Inflammatory macrophage treated with lipopolysaccharide for 1 hour (primary cell): ENCODE results near the gene CDH11.

Source experiments
- DNase-seq, 2 donors: peaks; one replicate each; pipeline ENCODE4 v3.0.0-alpha.2; 2020 to 2022

Gene CDH11

DNA sequence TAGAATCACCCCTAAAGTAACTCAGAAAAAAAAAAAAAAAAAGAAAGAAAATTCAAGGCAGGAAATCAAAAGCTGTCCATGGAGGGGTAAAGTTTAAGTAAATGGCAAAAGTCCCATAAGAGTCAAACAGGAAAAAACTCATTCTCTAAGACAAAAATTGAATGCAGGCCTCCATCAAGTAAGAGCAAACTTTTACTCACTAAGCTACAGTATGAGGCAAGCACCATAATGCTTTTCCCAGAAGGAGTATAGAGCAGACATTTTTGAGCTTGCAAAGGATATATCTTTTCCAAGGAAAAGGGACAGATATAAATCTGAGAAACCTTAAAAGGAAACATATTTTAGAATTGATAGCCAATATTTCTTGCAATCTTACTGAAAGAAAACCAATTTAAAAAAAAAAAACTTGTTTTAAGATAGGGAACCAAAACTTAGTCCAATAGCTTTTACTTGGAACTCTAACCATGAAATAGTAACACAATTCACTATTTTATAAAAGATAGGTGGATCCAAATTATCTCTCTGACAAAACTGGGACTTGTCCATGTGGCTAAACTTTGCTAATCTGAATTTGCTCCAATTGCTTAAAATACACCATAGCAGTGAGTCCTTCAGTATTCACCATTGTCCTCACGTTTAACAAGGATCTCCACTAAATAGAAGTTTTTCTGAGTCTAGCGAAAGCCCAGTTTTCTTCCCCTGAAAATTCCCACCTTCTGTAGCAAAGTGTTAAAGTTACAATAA lies 99.8 kb downstream of the CDH11 start:
- DNase-seq = no peak

- DNase-seq = no peak
Measured at GRCh38 chr16:65016754-65017153, 105.1 kb downstream of the CDH11 start.

DNA sequence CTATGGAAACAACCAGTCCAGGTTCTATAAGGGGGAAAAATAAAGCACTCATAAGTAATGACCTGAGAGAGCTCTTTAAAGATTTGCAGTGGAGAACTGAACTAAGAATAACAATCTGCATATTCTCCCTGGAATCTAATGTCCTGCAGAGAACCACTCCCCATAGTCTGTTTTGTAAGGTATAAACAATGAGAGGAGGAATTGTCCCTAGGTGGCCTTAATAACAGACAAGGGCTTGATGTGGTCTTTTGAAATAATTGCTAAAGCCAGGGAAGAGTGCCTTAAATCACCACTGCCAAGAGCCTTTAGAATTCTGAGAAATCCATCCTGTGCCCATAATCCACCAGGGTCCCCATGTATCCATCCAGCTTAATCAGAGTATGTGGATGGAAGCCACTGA lies 106.3 kb downstream of the CDH11 start:
- no peak for DNase-seq

DNA sequence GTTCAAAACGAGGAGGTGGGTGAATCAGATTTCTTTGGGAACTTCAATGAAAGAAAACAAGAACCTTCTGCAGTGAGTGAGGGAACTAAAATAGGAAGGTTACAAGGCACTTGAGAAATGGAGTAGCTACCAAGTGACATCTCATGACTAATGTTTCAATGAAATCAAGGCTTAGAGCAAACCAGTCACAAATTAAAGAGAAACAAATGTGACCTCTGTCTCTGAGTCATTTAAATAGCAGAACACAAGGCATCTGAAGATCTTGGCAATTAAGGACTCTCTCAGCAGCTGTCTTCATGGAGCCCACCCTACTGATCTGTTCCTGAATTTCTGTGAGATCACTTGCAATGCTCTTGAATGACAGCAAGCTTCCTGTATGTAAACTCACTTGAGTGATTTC lies 109.5 kb downstream of the CDH11 start:
- DNase-seq = no peak

DNA sequence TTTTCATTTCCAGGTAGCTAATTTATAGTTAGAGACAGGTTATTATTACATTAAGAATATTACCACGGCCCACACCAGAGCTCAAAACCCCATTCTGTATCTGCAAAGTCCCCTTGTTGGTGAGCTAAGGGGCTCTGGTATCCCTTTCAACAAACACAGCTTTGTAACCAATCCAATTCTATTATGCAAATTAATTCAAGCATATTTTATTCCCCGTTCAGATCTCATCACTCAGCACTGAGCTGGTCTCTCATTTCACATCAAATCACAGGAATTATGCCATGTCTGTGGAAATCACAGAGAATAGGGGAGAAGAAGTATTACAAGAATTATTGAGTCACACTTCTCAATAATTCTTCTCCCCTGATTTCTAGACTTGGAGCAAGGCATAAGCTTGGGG lies 111.7 kb downstream of the CDH11 start:
- no peak for DNase-seq

GRCh38 chr16:65005696-65006095 lies 116.2 kb downstream of the CDH11 start:
- DNase-seq = no peak

DNA sequence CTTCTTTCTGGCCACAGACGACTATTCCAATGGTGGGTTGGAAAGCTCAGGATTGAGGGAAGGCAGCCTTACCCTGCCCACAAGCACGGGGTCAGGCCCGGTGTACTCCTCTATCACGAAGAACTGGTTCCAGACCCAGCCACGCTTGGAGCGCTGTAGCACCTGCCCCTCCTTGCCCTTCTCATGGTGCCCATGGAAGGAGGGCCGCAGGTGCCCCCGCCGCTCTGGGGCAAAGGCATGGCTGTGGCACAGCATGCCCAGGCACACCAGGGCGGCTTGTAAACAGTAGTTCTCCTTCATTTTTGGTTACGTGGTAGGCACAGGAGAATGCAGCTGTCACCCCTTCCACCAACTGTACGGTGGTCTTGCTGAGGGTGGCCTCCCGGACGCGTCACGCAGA lies 117.3 kb downstream of the CDH11 start:
- no peak for DNase-seq

GRCh38 chr16:65003621-65004020 lies 118.2 kb downstream of the CDH11 start:
- DNase-seq = no peak

DNA sequence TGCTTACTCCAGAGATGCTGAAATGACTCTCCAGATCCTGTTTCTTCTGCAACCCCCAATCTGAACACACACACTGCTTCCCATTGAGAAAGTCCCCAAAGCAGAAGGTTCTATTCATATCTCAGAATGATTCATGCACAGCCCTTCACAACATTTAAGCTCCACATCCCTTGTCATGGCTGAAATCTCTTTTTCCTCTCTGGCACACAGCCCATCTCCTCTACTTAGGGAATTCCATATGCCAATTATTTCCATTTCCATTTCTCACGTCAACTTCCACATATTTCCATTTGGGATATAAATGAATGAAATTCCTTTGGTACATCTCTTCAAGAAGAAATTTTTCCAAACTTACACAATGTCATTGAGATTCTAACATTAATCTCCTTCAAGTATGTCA lies 119.6 kb downstream of the CDH11 start:
- no peak for DNase-seq

DNA sequence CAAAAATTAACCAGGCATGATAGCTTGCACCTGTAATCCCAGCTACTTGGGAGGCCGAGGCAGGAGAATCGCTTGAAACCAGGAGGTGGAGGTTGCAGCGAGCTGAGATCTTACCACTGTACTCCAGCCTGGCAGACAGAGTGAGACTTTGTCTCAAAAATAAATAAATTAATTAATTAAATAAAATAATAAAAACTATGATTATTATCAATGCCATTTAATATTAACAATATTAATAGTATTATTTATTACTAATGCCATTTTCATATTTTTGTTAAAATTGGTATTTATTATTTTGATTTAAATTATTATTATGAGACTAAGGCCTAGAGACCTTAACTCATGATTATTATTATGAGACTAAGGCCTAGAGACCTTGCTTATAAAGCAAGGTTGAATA lies 121.2 kb downstream of the CDH11 start:
- no peak for DNase-seq

- DNase-seq = no peak
Measured at GRCh38 chr16:64997751-64998150, 124.1 kb downstream of the CDH11 start.

DNA sequence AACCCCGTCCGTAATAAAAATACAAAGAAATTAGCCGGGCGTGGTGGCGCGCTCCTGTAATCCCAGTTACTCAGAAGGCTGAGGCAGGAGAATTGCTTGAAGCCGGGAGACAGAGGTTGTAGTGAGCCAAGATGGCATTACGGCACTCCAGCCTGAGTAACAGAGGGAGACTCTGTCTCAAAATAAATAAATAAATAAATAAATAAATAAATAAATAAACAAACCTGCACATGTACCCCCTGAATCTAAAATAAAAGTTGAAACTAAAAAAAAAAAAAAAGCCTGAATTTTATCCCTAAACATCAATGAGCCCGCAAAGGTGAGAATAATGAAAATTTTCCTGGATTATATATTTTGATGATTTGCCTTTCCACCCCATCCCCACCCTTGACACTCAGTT lies 124.7 kb downstream of the CDH11 start:
- DNase-seq = no peak

DNA sequence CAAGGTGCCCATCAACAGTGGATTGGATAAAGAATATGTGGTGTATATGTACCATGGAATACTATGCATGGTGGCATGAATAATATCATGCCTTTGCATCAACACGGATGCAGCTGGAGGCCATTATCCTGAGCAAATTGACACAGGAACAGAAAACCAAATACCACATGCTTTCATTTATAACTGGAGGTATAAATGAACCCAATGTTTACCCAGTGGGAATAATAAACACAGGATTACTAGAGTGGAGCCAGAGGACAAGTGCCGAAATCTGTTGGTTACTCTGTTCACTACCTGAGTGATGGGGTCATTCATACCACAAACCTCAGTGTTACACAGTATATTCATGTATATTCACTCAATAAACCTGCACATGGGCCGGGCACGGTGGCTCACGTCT lies 125.2 kb downstream of the CDH11 start:
- DNase-seq = no peak

GRCh38 chr16:64993464-64993863 lies 128.4 kb downstream of the CDH11 start:
- DNase-seq = no peak

- no peak for DNase-seq
Measured at GRCh38 chr16:64991001-64991400, 130.9 kb downstream of the CDH11 start.

DNA sequence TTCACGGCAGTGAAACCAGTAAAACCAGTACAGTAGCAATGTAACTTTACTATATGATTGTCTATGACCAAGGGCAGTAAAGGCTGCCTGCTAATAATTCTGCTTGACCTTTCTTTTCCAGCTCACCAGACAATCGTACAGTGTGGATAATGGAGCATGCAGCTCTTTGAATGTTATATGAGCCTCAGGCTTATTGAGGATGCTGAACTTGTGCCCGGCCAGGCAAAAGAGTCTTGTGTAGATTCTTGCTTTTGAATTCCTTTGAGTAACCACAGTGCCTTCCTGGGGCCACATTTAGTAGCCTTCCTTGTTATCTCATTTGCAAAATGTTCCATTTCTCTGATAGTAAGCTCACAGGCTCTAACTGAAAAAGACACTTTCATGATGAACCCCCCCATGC lies 131.8 kb downstream of the CDH11 start:
- DNase-seq = no peak

- no peak for DNase-seq
Measured at GRCh38 chr16:64989050-64989449, 132.8 kb downstream of the CDH11 start.

DNA sequence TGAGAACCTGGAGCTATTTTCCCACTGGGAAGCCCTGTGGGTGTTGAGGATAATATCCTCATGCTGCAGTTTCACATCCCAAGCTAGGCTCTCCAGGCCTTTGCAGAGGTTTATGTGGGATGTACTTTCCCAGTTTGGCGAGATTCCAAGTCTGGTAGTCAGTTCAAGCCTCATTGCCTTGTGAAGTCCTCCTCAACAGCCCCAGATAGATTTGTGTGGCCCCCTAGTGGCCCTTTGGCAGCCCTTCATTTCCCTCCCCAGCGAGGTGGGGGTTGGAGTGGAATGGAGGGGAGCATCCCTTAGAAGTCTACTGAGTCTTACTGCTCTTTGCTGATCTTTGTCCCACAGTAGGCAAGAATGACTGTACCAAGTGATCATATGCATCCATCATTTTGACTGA lies 137.9 kb downstream of the CDH11 start:
- DNase-seq = no peak

DNA sequence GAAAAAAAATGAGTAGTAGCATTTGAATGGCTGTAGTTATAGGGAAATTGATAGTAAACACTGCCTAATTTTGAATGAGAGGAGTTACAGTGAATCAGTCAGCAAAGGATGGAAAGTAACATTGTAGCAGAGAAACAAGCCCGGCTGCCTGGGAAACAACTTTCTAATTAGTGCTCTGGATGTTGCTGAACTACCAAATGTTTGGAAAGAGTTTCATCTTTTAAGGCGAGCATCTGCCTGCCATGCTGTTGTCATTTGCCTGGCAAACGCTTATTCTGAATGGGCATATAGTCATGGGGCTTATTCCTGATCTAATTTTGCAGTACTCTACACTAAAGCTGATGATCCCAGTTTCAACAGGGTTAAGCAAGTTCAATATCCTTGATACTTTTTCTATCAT lies 138.6 kb downstream of the CDH11 start:
- DNase-seq = no peak

DNA sequence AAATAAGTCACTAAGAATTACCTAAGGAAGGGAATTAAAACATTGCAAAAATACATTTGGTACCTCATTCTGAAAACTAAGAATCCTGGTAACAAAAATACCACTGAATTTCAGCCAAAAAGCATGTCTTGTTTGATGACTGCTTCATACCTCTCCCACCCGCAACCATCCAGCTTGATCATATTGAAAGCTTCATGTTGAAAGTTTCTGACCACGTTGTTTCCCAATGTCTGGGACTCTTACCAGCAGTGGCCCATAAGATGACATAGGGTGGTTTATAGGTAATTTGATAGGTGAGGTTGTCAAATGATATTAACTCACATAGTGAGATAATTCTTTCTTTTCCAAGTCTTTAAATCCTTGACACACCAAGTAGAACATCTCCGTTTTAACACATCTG lies 139.3 kb downstream of the CDH11 start:
- no peak for DNase-seq

- no peak for DNase-seq
Measured at GRCh38 chr16:64981568-64982281, 140.1 kb downstream of the CDH11 start.

- no peak for DNase-seq
Measured at GRCh38 chr16:64977206-64977920, 144.5 kb downstream of the CDH11 start.

DNA sequence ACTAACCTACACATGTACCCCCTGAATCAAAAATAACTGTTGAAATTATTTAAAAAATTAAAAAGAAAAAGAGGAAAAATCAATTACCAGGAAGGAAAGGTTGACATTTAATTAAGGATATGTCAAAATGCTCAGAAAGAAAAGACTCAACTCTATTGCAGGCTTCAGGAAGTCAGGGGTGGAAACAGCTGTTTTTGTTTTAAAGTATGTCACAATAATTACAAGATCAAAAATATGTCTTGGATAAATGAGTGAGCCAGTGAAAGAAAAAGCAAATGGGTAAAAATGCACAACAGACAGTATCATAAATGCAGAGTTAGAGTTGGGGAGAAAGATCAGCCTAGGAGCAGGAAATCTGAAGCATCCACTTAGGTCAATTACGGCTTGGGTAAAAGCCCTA lies 146.0 kb downstream of the CDH11 start:
- DNase-seq = no peak

DNA sequence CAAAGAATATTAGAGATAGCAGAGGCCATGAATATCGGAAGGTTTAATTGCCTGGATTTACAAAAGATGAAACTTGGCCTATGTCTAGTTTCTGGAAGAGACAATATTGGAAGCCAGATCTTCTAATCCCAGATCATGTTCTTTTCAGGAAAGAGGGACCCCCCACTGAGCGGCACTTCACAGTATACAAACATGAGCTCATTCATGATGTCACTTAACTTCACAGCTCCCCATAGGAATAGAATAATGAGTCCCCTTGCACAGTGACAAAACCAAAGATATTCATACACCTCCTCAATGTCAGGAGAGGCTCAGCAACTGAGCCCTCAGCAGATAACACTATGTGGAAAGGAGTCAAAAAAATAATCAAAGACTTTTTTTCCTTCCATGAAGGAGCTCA lies 147.5 kb downstream of the CDH11 start:
- no peak for DNase-seq
